Thyroid gland (tissue), 4 donors: ENCODE measurements around the gene ADPRS. TPM values are rescaled to one million over a fixed set of nuclear protein-coding genes. Genes with fewer than 3 reads are reported as not detected.

Experiments
- DNase-seq, 2 donors: peaks; one replicate each; pipeline ENCODE4 v3.0.0-alpha.2; 2019
- H3K27ac ChIP-seq, 3 donors: fragments of 200-600 bp; sonication (generic); 1 replicate in 2 of 3; 2 replicates in 1 of 3; pipeline ENCODE4 v1.5.1; 2016 to 2019; ENCODE audit warnings: mild to moderate bottlenecking in 1 of 3, moderate library complexity in 1 of 3
- H3K27me3 ChIP-seq: fragments of 200-600 bp; sonication (generic); one replicate; pipeline ENCODE4 v1.5.1; 2019
- H3K36me3 ChIP-seq, 2 donors: fragments of 200-600 bp; sonication (generic); one replicate each; pipeline ENCODE4 v1.5.1; 2016 to 2019
- H3K4me1 ChIP-seq, 2 donors: fragments of 200-600 bp; sonication (generic); one replicate each; pipeline ENCODE4 v1.5.1; 2017 to 2019
- H3K4me3 ChIP-seq, 3 donors: fragments of 200-600 bp; sonication (generic); replicated peaks in 1 of 3; 1 replicate in 2 of 3; 2 replicates in 1 of 3; pipeline ENCODE4 v1.5.1; 2016; ENCODE audit warnings: mild to moderate bottlenecking in 1 of 3
- H3K9me3 ChIP-seq: fragments of 200-600 bp; sonication (generic); one replicate; pipeline ENCODE4 v1.5.1; 2017
- POLR2A ChIP-seq, 2 donors: fragments of 450-650 bp; IDR thresholded peaks; one replicate each; pipeline ENCODE4 v1.6.1; 2017; ENCODE audit warnings: antibody characterized with exemption in 2 of 2, mild to moderate bottlenecking in 2 of 2, moderate library complexity in 1 of 2
- WGBS, 2 donors: methylation state at CpG; one replicate each; pipeline ENCODE4 v1.1.5; 2017; 5-methylcytosine and 5-hydroxymethylcytosine counted together
- intact Hi-C: fragments of 100-400 bp; cut with DNase I; formaldehyde crosslinking; loops from one replicate; pipeline ENCODE4 v1.15.1; 2023
- total RNA-seq, 4 donors: library from RNA; depleted of rRNA; stranded (reverse); fragments of >200 nt; gene quantifications; one replicate each; pipeline ENCODE4 v1.2.3, GENCODE V29; 2016
- TF ChIP-seq, protein P1 (sequence below), 6 experiments: fragments of 200-600 bp in 3 of 6; fragments of 450-650 bp in 3 of 6; sonication (generic) in 3 of 6; IDR thresholded peaks; one replicate each; pipeline ENCODE4 v1.5.1; 2016 to 2019; ENCODE audit warnings: antibody characterized with exemption in 6 of 6, mild to moderate bottlenecking in 2 of 6, inconsistent platforms in 1 of 6, moderate library complexity in 1 of 6

Gene ADPRS
- total RNA-seq, 4 donors from 2014 or later = 31.8 to 50.1 (median 41.7) TPM

DNA sequence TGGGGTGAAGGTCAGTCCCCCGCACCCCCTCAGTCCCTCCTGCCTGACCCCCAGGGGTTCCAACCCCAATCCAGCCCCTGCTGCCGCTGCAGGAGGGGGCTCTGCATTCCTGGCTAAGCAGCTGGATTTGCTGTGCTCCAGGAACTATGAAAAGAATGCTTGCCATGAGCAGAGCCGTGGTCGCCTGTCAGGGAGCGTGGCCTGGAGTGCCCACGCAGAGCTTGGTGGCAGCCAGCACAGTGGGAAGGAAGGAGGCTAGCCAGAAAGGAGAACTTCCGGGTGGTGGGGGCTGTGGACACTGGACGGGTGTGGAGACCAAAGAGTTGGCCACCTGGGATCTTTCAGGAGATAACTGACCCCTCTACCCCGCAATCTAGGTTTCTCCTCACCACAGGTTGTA lies 30.8 kb downstream of the ADPRS start:
- Histone ChIP-seq H3K27me3 (no peaks in the 10 kb centered on the region), H3K27ac (no peak overlapping the region), H3K4me3 (no peak overlapping the region), H3K4me1 (peaks cover 0 to 7% of the 10 kb centered on the region in 2 donors), H3K36me3 (no peaks in the 10 kb centered on the region), H3K9me3 (no peaks in the 10 kb centered on the region)
- 57 to 74% methylated on average over 7 to 8 of the region's 9 CpGs for WGBS, 2 donors
- TF ChIP-seq, protein P1, sequence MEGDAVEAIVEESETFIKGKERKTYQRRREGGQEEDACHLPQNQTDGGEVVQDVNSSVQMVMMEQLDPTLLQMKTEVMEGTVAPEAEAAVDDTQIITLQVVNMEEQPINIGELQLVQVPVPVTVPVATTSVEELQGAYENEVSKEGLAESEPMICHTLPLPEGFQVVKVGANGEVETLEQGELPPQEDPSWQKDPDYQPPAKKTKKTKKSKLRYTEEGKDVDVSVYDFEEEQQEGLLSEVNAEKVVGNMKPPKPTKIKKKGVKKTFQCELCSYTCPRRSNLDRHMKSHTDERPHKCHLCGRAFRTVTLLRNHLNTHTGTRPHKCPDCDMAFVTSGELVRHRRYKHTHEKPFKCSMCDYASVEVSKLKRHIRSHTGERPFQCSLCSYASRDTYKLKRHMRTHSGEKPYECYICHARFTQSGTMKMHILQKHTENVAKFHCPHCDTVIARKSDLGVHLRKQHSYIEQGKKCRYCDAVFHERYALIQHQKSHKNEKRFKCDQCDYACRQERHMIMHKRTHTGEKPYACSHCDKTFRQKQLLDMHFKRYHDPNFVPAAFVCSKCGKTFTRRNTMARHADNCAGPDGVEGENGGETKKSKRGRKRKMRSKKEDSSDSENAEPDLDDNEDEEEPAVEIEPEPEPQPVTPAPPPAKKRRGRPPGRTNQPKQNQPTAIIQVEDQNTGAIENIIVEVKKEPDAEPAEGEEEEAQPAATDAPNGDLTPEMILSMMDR (IDR thresholded peaks at IDR 0.05) = no peak
- no peak for TF ChIP-seq POLR2A (IDR thresholded peaks at IDR 0.05)
- DNase-seq = no peak
- intact Hi-C loops = no loop called here

DNA sequence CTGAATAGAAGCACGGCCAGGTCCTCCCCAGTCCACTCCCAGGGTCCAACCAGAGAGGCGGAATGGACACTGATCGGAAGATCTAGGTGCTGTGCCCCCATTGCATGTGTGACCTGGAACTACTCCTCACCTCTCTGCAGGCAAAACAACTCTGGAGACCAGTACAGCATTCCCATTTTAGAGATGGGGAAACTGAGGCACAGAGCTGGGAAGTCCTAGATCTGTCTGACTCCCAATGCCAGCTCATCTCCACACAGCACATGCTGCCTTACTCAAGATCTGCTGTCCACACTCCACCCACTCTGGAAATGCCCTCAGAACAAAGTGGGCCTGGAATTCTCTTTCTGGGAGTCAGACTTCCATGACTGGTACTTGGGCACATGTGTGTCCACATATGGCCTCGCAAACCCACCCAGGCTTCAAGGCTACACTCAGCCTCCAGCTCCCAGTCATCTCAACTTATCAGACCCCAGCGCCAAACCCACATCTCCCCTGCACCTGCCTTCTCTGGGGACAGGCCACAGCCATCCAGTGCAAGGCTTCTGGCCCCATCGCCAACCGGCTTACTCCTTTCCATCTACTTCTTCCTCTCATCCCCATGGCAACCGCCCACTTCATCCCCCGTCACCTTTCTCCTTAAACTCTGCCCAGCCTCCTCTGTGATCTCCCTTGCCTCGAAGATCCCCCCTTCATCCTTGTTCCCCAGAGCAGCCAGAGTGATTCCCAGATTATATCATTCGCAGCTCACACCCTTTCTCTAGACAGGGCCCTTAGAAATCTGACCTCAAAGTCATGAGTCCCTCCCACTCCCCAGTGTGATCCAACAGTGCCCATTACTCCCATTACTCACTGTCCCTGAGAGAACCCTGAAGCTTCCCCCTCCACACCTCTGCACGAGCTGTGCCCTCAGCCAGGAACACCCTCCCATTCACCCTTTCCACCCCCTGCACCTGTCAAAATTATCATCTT lies 33.7 kb downstream of the ADPRS start:
- intact Hi-C loops = no loop called here
- Histone ChIP-seq H3K4me3 (no peak overlapping the region), H3K36me3 (no peaks in the 10 kb centered on the region), H3K4me1 (peaks cover 5 to 19% of the 10 kb centered on the region in 2 donors), H3K9me3 (no peaks in the 10 kb centered on the region), H3K27me3 (no peaks in the 10 kb centered on the region), H3K27ac (no peak overlapping the region)
- TF ChIP-seq, protein P1 (IDR thresholded peaks at IDR 0.05) = no peak
- no peak for TF ChIP-seq POLR2A (IDR thresholded peaks at IDR 0.05)
- 87 to 92% methylated on average over 12 of the region's 12 CpGs for WGBS, 2 donors
- DNase-seq = no peak

DNA sequence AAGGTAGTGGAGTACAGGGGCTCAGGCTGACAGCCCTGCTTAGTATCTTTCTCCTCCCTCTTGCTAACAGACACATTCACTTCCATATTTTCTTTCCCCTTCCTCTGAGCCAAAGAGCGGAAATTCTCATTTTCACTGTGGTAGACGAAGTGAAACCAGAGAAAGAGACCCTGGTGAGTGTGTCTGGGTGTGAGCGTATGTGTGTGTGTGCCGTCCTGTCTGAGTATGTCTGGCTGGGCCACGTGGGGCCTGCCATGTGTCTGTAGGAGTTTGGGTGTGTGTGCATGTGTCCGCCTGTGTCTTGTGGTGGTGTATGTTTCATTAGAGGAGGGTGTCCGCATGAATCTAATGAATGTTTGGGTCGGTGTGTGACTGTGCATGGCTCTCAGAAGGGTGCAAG lies 34.7 kb downstream of the ADPRS start:
- Histone ChIP-seq H3K27ac (no peak overlapping the region), H3K27me3 (no peaks in the 10 kb centered on the region), H3K9me3 (no peaks in the 10 kb centered on the region), H3K4me1 (peaks cover 5 to 19% of the 10 kb centered on the region in 2 donors), H3K36me3 (no peaks in the 10 kb centered on the region), H3K4me3 (no peak overlapping the region)
- TF ChIP-seq, protein P1 (IDR thresholded peaks at IDR 0.05) = no peak
- no peak for TF ChIP-seq POLR2A (IDR thresholded peaks at IDR 0.05)
- DNase-seq = no peak
- WGBS, 2 donors = 66 to 74% methylated on average over 6 to 8 of the region's 8 CpGs
- intact Hi-C loops = no loop called here

DNA sequence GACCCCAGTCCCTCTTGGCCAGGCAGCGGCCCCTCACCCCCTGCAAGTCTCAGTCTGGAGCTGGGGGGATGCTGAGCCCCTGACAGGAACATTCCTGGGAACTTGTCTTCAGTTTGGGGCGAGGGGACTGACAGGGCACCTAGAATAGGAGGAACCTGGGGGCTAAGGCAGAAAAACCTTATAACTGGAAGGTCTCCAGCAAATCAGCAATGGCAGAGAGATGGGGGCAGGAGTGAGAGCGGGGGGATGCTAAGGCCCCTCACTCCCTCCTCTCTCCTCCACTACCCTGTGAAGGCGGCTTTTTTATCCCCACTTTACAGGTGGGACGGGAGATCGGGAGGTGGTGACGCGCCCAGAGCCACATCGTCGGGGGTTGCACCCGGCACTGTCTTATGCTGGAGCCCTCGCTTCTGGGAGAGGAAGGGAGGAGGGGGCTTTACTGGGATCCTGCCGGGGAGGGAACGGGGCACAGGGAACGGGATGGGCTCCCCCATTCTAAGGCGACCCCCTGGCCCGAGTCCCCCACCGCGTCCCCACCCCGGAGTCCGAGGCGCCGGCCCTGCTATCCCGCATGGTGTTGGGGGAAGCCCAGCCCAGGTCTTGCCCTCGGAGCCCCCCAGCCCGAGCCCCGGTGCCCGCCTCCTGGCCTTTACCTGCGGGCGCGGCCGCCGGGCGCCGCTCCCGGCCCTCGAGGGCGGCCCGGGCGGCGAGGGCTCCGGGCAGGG lies 35.9 kb downstream of the ADPRS start:
- Histone ChIP-seq H3K9me3 (no peaks in the 10 kb centered on the region), H3K36me3 (no peaks in the 10 kb centered on the region), H3K27me3 (no peaks in the 10 kb centered on the region), H3K27ac (no peak overlapping the region), H3K4me3 (peak overlapping the region in 1 of 3 donors; percentile 35), H3K4me1 (peaks cover 5 to 19% of the 10 kb centered on the region in 2 donors)
- intact Hi-C loops = no loop called here
- DNase-seq = no peak
- TF ChIP-seq POLR2A (IDR thresholded peaks at IDR 0.05) = no peak
- TF ChIP-seq, protein P1 (IDR thresholded peaks at IDR 0.05) = no peak
- WGBS, 2 donors = 66 to 69% methylated on average over 12 to 13 of the region's 42 CpGs
